NCI-H82 treated with DMSO at 0.1 percent for 48 hours (cell line): Measurements from ENCODE around the gene BABAM2.
"Not testable (repeated sequence)": the region's sequence is repeated elsewhere in the genome, so short reads cannot be mapped to it uniquely, and the experiment has no call there.

Experiments
- DNase-seq: peaks from one replicate; lab custom pipeline; 2025; ENCODE audit not compliant: unreplicated experiment; lab: John Stamatoyannopoulos, UW

Gene BABAM2

GRCh38 chr2:27973592-27973991 is 83.1 kb downstream of the BABAM2 start:
- DNase-seq: no peak

- DNase-seq: no peak
Measured at GRCh38 chr2:27976308-27976707, 85.8 kb downstream of the BABAM2 start.

GRCh38 chr2:27977731-27978312 is 87.3 kb downstream of the BABAM2 start:
- no peak for DNase-seq

- DNase-seq: not testable (repeated sequence)
Measured at GRCh38 chr2:27978761-27979160, 88.2 kb downstream of the BABAM2 start.

GRCh38 chr2:27980242-27980641 is 89.7 kb downstream of the BABAM2 start:
- DNase-seq: no peak

- DNase-seq: no peak
Measured at GRCh38 chr2:27984153-27984552, 93.6 kb downstream of the BABAM2 start.

- DNase-seq: no peak
Measured at GRCh38 chr2:27988306-27988705, 97.8 kb downstream of the BABAM2 start.

- no peak for DNase-seq
Measured at GRCh38 chr2:27988718-27989117, 98.2 kb downstream of the BABAM2 start.

GRCh38 chr2:27989149-27989548 is 98.6 kb downstream of the BABAM2 start:
- no peak for DNase-seq

- no peak for DNase-seq
Measured at GRCh38 chr2:27990030-27990590, 99.6 kb downstream of the BABAM2 start.

GRCh38 chr2:27991146-27991545 is 100.6 kb downstream of the BABAM2 start:
- DNase-seq: no peak

- no peak for DNase-seq
Measured at GRCh38 chr2:27992787-27993401, 102.4 kb downstream of the BABAM2 start.

GRCh38 chr2:27993402-27993787 is 102.9 kb downstream of the BABAM2 start:
- DNase-seq: no peak

- DNase-seq: no peak
Measured at GRCh38 chr2:27993950-27994728, 103.6 kb downstream of the BABAM2 start.

GRCh38 chr2:27996156-27996922 is 105.8 kb downstream of the BABAM2 start:
- no peak for DNase-seq

GRCh38 chr2:28000287-28000686 is 109.8 kb downstream of the BABAM2 start:
- no peak for DNase-seq

GRCh38 chr2:28002181-28002580 is 111.7 kb downstream of the BABAM2 start:
- no peak for DNase-seq

- DNase-seq: no peak
Measured at GRCh38 chr2:28004086-28004485, 113.6 kb downstream of the BABAM2 start.

- no peak for DNase-seq
Measured at GRCh38 chr2:28009732-28010131, 119.2 kb downstream of the BABAM2 start.

- DNase-seq: no peak
Measured at GRCh38 chr2:28011322-28011737, 120.8 kb downstream of the BABAM2 start.

GRCh38 chr2:28018474-28018873 is 127.9 kb downstream of the BABAM2 start:
- not testable (repeated sequence) for DNase-seq
